GM21390 (cell line): ENCODE results near the gene BTBD1.
A peak's percentile ranks its signal among the peaks of the same experiment; 100 is the strongest.

Source experiments
- ATAC-seq: cut with Tn5 transposase; IDR thresholded peaks from one replicate; pipeline ENCODE4 v1.9.1; 2021; ENCODE audit not compliant: unreplicated experiment

The BTBD1 gene

GRCh38 chr15:83066734-83067637, at the start of gene BTBD1:
Gene BTBD1 (minus strand): TSS chr15:83067252. CDS start chr15:83067151, 101 bp downstream.
- peak; percentile 79 for ATAC-seq

- ATAC-seq, result peak; percentile 77
These were observed 48.9 kb upstream of the BTBD1 start for GRCh38 chr15:83115831-83116565.

GRCh38 chr15:83115410-83115809, 48.4 kb upstream of the BTBD1 start:
- ATAC-seq, result no peak

- no peak for ATAC-seq
These were observed 47.8 kb upstream of the BTBD1 start for GRCh38 chr15:83114856-83115255.

GRCh38 chr15:83113881-83114674, 47.0 kb upstream of the BTBD1 start:
- ATAC-seq, result no peak

- no peak for ATAC-seq
These were observed 45.9 kb upstream of the BTBD1 start for GRCh38 chr15:83112956-83113299.

- ATAC-seq, result no peak
These were observed 45.3 kb upstream of the BTBD1 start for GRCh38 chr15:83112233-83112955.

- no peak for ATAC-seq
These were observed 44.1 kb upstream of the BTBD1 start for GRCh38 chr15:83111149-83111548.

- no peak for ATAC-seq
These were observed 43.3 kb upstream of the BTBD1 start for GRCh38 chr15:83110381-83110780.

- ATAC-seq, result no peak
These were observed 42.5 kb upstream of the BTBD1 start for GRCh38 chr15:83109532-83109931.

- ATAC-seq, result peak; percentile 53
These were observed 41.5 kb upstream of the BTBD1 start for GRCh38 chr15:83108266-83109219.

GRCh38 chr15:83107841-83108181, 40.8 kb upstream of the BTBD1 start:
- no peak for ATAC-seq

- peak; percentile 50 for ATAC-seq
These were observed 40.2 kb upstream of the BTBD1 start, which contains the start of gene TM6SF1 for GRCh38 chr15:83106994-83107840. Gene TM6SF1 (plus strand): TSS chr15:83107645. CDS start chr15:83107681, 36 bp downstream.

GRCh38 chr15:83105440-83105839, 38.4 kb upstream of the BTBD1 start:
- no peak for ATAC-seq

GRCh38 chr15:83104141-83104540, 37.1 kb upstream of the BTBD1 start:
- ATAC-seq, result no peak

GRCh38 chr15:83102346-83102745, 35.3 kb upstream of the BTBD1 start:
- no peak for ATAC-seq

GRCh38 chr15:83100097-83100646, 33.1 kb upstream of the BTBD1 start:
- ATAC-seq, result no peak

- no peak for ATAC-seq
These were observed 32.2 kb upstream of the BTBD1 start for GRCh38 chr15:83099290-83099689.
